GM12878 (cell line): ENCODE results near the gene NFATC2. TPM values are rescaled to one million over a fixed set of nuclear protein-coding genes. Genes with fewer than 3 reads are reported as not detected.

Experiments used
- ATAC-seq: fragments of 200-7000 bp; cut with Tn5 transposase; 3 replicates; pipeline ENCODE4 v1.9.1; 2020; ENCODE audit warnings: mild to moderate bottlenecking, moderate library complexity
- BruUV-seq: library from RNA; stranded (reverse); fragments of 400-500 nt; replicated peaks from 2 replicates; lab custom pipeline; 2021; lab: Mats Ljungman, UMichigan
- CTCF ChIA-PET: fragments of 300-600 bp; sonication (Branson Sonifier 250); formaldehyde crosslinking; extraction: SDS; loops from one replicate; lab custom pipeline; 2021; ENCODE audit warnings: inconsistent platforms; lab: Yijun Ruan, JAX
- POLR2A ChIA-PET: fragments of 350-600 bp; formaldehyde crosslinking; extraction: SDS; loops from one replicate; lab custom pipeline; 2021; ENCODE audit warnings: inconsistent platforms; lab: Charles Lee
- RAD21 ChIA-PET: fragments of 300-600 bp; sonication (Branson Sonifier 250); formaldehyde crosslinking; loops from one replicate; lab custom pipeline; 2023; ENCODE audit warnings: antibody characterized with exemption; ENCODE audit not compliant: unreplicated experiment; lab: Charles Lee
- SMC1A ChIA-PET: fragments of 300-600 bp; sonication (Branson Sonifier 250); formaldehyde crosslinking; loops from one replicate; lab custom pipeline; 2023; ENCODE audit not compliant: unreplicated experiment, uncharacterized antibody; lab: Charles Lee
- DNase-seq: peaks from one replicate; pipeline ENCODE4 v3.0.0-alpha.2; 2011; ENCODE audit warnings: low read depth, low spot score
- FAIRE-seq: peaks from 3 replicates; lab custom pipeline; 2011; peaks lifted over from hg19 to GRCh38; lab: Jason Lieb, UNC
- H2AFZ ChIP-seq: 2 replicates; pipeline ENCODE4 v1.6.0; 2011; ENCODE audit warnings: low read depth, low read length, control low read depth; ENCODE audit not compliant: control insufficient read depth
- H3K27ac ChIP-seq: 2 replicates; pipeline ENCODE4 v1.5.1; 2011; ENCODE audit warnings: control low read depth; ENCODE audit not compliant: control insufficient read depth, insufficient read depth
- H3K27me3 ChIP-seq, 2 experiments: replicated peaks in 1 of 2; 2 replicates each; pipeline versions ENCODE4 v1.6.0 to v1.6.1; 2011; ENCODE audit warnings: low read length in 1 of 2; ENCODE audit not compliant: control insufficient read depth in 2 of 2, insufficient read depth in 2 of 2
- H3K36me3 ChIP-seq, 2 experiments: 2 replicates each; pipeline ENCODE4 v1.5.1; 2011; ENCODE audit warnings: low read length in 1 of 2; ENCODE audit not compliant: control insufficient read depth in 2 of 2, insufficient read depth in 2 of 2
- H3K4me1 ChIP-seq: 2 replicates; pipeline ENCODE4 v1.6.1; 2011; ENCODE audit warnings: mild to moderate bottlenecking, low read length, moderate library complexity, mixed read lengths; ENCODE audit not compliant: control insufficient read depth, insufficient read depth
- H3K4me2 ChIP-seq: 2 replicates; pipeline ENCODE4 v1.6.0; 2011; ENCODE audit warnings: control low read depth; ENCODE audit not compliant: control insufficient read depth, insufficient read depth
- H3K4me3 ChIP-seq: fragments of 200-600 bp; sonication (generic); 2 replicates; pipeline ENCODE4 v1.5.1; 2016
- H3K79me2 ChIP-seq: 2 replicates; pipeline ENCODE4 v1.6.0; 2011; ENCODE audit warnings: low read length; ENCODE audit not compliant: control insufficient read depth, insufficient read depth
- H3K9ac ChIP-seq: 2 replicates; pipeline ENCODE4 v1.8.0; 2011; ENCODE audit warnings: low read length, control low read depth, mixed read lengths; ENCODE audit not compliant: control insufficient read depth, insufficient read depth
- H3K9me3 ChIP-seq: replicated peaks from 3 replicates; pipeline ENCODE4 v1.5.1; 2011; ENCODE audit warnings: mild to moderate bottlenecking, low read length; ENCODE audit not compliant: control insufficient read depth, insufficient read depth
- H4K20me1 ChIP-seq: 2 replicates; pipeline ENCODE4 v1.6.0; 2011; ENCODE audit not compliant: control insufficient read depth, insufficient read depth
- EED ChIP-seq: sonication (generic); IDR thresholded peaks from 2 replicates; pipeline ENCODE4 v1.6.1; 2016; ENCODE audit warnings: antibody characterized with exemption, low read depth
- NFIC ChIP-seq: IDR thresholded peaks from 2 replicates; pipeline ENCODE4 v1.6.1; 2012; ENCODE audit warnings: low read depth, mild to moderate bottlenecking, inconsistent platforms, low read length, moderate library complexity
- RAD21 ChIP-seq: IDR thresholded peaks from 2 replicates; pipeline ENCODE4 v1.6.1; 2011; ENCODE audit warnings: mild to moderate bottlenecking, low read depth, low read length, moderate library complexity; ENCODE audit not compliant: insufficient read depth
- SMC3 ChIP-seq: IDR thresholded peaks from 2 replicates; pipeline ENCODE4 v1.6.1; 2011; ENCODE audit warnings: low read length, improper control_type of control experiment, borderline replicate concordance
- YBX1 ChIP-seq: fragments of 450-650 bp; IDR thresholded peaks from 2 replicates; pipeline ENCODE4 v1.6.1; 2016; ENCODE audit warnings: antibody characterized with exemption
- YY1 ChIP-seq: IDR thresholded peaks from 2 replicates; pipeline ENCODE4 v1.6.1; 2011; ENCODE audit warnings: low read depth, mild to moderate bottlenecking, low read length
- WGBS: methylation state at CpG from one replicate; pipeline ENCODE4 v1.1.6; 2016; ENCODE audit warnings: low lambda C conversion rate; ENCODE audit not compliant: insufficient replicate concordance, insufficient coverage; ENCODE audit errors: missing lambda C conversion rate; 5-methylcytosine and 5-hydroxymethylcytosine counted together
- in situ Hi-C: fragments of 300-500 bp; cut with MboI; formaldehyde crosslinking; loops from 9 replicates; pipeline ENCODE4 v1.14.3; 2018; ENCODE audit warnings: mixed read lengths
- intact Hi-C: fragments of 100-400 bp; cut with micrococcal nuclease; formaldehyde crosslinking; loops from one replicate; pipeline ENCODE4 v1.14.2; 2022; ENCODE audit not compliant: unreplicated experiment
- polyA plus RNA-seq, 11 experiments: library from polyadenylated mRNA; depleted of rRNA in 4 of 11; unstranded in 6 of 11; stranded (reverse) in 5 of 11; fragments of >200 nt; fragmentation: Nextera tagmentation in 4 of 11; fragmentation: Illumina TruSeq in 1 of 11; extraction: Ambion mirVana in 4 of 11; extraction: Trizol in 1 of 11; gene quantifications; 1 replicate in 1 of 11; 2 replicates in 10 of 11; pipeline versions ENCODE4 v1.2.1 to v1.2.3, GENCODE V29; 2011 to 2016; ENCODE audit warnings: inconsistent platforms in 2 of 11, missing spikeins in 2 of 11, low read depth in 1 of 11
- total RNA-seq, 4 experiments: library from RNA; depleted of rRNA in 3 of 4; stranded (reverse); fragments of >200 nt in 3 of 4; fragmentation: Illumina TruSeq in 1 of 4; extraction: Trizol in 1 of 4; gene quantifications; 2 replicates each; pipeline versions ENCODE4 v1.2.1 to v1.2.3, GENCODE V29; 2013 to 2021
- TF ChIP-seq, protein P1 (sequence below), 3 experiments: IDR thresholded peaks in 2 of 3; conservative IDR thresholded peaks in 1 of 3; 2 replicates each; pipeline ENCODE4 v1.5.1; 2011; ENCODE audit warnings: low read depth in 3 of 3, low read length in 3 of 3, mild to moderate bottlenecking in 3 of 3, control low read depth in 2 of 3, moderate library complexity in 2 of 3, inconsistent platforms in 1 of 3, mixed read lengths in 1 of 3; ENCODE audit not compliant: control insufficient read depth in 2 of 3, insufficient read depth in 1 of 3; ENCODE audit errors: extremely low read depth in 1 of 3

The NFATC2 gene
- total and polyA plus RNA-seq, 10 of the 15 experiments (the other 5 are each of a cell fraction or from before 2014, with no cell fraction given): 3.3 to 20.0 (median 7.3) TPM

DNA sequence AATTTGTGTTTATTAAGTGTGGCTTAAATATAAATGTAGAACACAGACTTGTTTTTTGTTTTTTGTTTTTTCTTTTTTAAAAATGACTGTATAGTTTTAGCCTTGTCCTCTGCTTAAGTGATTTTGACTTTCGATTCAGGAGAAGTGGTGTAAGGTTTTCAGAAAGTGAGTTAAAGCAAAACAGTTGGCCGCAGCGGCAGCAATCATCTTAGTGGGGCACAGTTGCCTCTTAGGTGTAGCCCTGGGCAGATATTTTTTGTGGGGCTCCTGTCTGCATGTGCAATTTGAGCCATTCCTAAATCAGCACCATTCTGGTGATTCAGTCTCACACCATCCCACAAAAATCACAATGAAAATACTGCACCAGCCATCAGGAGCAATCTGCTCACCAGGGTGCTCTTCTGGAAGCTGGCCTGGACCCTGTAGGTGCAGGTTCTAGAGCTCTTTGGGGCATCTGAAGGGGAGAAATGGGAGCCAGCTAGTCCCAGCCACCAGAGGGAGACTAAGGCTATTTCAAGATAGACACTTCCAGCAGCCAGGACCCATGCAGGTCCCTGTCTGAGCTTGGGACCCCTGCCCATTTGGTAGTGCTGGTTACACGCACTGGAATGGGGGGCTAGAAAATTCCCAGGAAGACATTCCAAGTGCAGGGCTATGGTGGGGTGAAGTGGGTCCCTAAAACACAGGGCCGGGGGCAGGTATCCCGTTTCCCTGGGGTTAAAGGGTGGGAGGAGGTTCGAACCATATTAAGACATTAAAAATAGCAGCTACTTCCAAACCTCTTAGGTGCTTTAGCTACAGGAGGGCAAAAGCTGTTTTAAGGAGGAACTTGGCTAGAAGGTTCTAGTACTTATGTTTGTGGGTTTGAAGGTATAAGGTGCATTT is 156.6 kb downstream of the NFATC2 start:
- no peak overlapping the region for H3K27ac ChIP-seq
- H3K9me3 ChIP-seq: no peaks in the 10 kb centered on the region
- peaks cover 31% of the 10 kb centered on the region for H3K4me1 ChIP-seq
- no peaks in the 10 kb centered on the region for H4K20me1 ChIP-seq
- POLR2A ChIA-PET: interaction anchor here (1.1 kb wide), 1 partner anchor 209 kb away, joined by 3 read pairs; no protein-coding TSS in a partner anchor
- FAIRE-seq: peak; percentile 52
- no peaks in the 10 kb centered on the region for H3K79me2 ChIP-seq
- DNase-seq: no peak
- WGBS: 25% methylated on average over 7 of the region's 7 CpGs
- H3K9ac ChIP-seq: no peak overlapping the region
- H3K4me3 ChIP-seq: no peak overlapping the region
- H3K27me3 ChIP-seq: no peaks in the 10 kb centered on the region
- BruUV-seq: no TSS peak
- peak; percentile 78 for ATAC-seq
- H2AFZ ChIP-seq: no peak overlapping the region
- intact Hi-C loops (loop anchor here (2.0 to 5.0 kb wide), 2 partner anchors 76 to 209 kb away; no protein-coding TSS in a partner anchor), in situ Hi-C loops (no loop called here)
- H3K4me2 ChIP-seq: no peak overlapping the region
- CTCF ChIA-PET: interaction anchor here (0.6 to 3.6 kb wide), 39 partner anchors 12 to 1519 kb away, joined by 3 to 87 read pairs (median 4); partner anchors contain the start of gene NFATC2
- H3K36me3 ChIP-seq: peaks cover 1 to 3% of the 10 kb centered on the region in 2 experiments; a peak in 3 of 4 replicates
- RAD21 ChIA-PET: interaction anchor here (0.7 to 3.0 kb wide), 24 partner anchors 12 to 591 kb away, joined by 3 to 38 read pairs (median 4); partner anchors contain the start of gene BCAS4
- SMC1A ChIA-PET: interaction anchor here (0.7 to 3.8 kb wide), 26 partner anchors 9 to 398 kb away, joined by 3 to 60 read pairs (median 4); partner anchors contain the start of gene NFATC2
- TF ChIP-seq NFIC (no peak), YY1 (0 out of 2 replicates have a peak, but pooled peaks have one; percentile 41), RAD21 (peak; percentile 74), EED (no peak), YBX1 (no peak), SMC3 (peak; percentile 76; the same call in 1 of the 2 replicates)
- TF ChIP-seq, protein P1, sequence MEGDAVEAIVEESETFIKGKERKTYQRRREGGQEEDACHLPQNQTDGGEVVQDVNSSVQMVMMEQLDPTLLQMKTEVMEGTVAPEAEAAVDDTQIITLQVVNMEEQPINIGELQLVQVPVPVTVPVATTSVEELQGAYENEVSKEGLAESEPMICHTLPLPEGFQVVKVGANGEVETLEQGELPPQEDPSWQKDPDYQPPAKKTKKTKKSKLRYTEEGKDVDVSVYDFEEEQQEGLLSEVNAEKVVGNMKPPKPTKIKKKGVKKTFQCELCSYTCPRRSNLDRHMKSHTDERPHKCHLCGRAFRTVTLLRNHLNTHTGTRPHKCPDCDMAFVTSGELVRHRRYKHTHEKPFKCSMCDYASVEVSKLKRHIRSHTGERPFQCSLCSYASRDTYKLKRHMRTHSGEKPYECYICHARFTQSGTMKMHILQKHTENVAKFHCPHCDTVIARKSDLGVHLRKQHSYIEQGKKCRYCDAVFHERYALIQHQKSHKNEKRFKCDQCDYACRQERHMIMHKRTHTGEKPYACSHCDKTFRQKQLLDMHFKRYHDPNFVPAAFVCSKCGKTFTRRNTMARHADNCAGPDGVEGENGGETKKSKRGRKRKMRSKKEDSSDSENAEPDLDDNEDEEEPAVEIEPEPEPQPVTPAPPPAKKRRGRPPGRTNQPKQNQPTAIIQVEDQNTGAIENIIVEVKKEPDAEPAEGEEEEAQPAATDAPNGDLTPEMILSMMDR (IDR thresholded peaks at IDR 0.05 in 2 of 3, conservative IDR thresholded peaks at IDR 0.05 in 1 of 3; ENCODE audit: control insufficient read depth in 2 of 3, extremely low read depth in 1 of 3, insufficient read depth in 1 of 3, low read depth in 3 of 3, low read length in 3 of 3): peak; percentile 54 to 68 (median 63); a peak in 5 of 6 replicates
- TF ChIP-seq, all 136 proteins: peak for 4
